Spleen (tissue), 11 donors: ENCODE results near the gene ACRBP. TPM values are rescaled to one million over a fixed set of nuclear protein-coding genes. Genes with fewer than 3 reads are reported as not detected.

ENCODE experiments used
- DNase-seq: peaks from one replicate; pipeline ENCODE4 v3.0.0-alpha.2; 2020
- H3K27ac ChIP-seq, 8 donors: fragments of 200-600 bp; sonication (generic) in 7 of 8; 1 replicate in 4 of 8; 2 replicates in 4 of 8; pipeline versions ENCODE4 v1.5.0 to v1.8.0; 2016 to 2021; ENCODE audit warnings: inconsistent platforms in 4 of 8, mild to moderate bottlenecking in 4 of 8, moderate library complexity in 1 of 8
- H3K27me3 ChIP-seq, 7 donors: fragments of 200-600 bp; sonication (generic) in 6 of 7; replicated peaks in 1 of 7; 1 replicate in 4 of 7; 2 replicates in 3 of 7; pipeline versions ENCODE4 v1.5.0 to v1.8.0; 2016 to 2021; ENCODE audit warnings: inconsistent platforms in 3 of 7, mild to moderate bottlenecking in 1 of 7
- H3K36me3 ChIP-seq, 6 donors: fragments of 200-600 bp; sonication (generic) in 5 of 6; 1 replicate in 4 of 6; 2 replicates in 2 of 6; pipeline versions ENCODE4 v1.5.0 to v1.8.0; 2016 to 2021; ENCODE audit warnings: inconsistent platforms in 2 of 6
- H3K4me1 ChIP-seq, 6 donors: fragments of 200-600 bp; sonication (generic) in 5 of 6; 1 replicate in 3 of 6; 2 replicates in 3 of 6; pipeline versions ENCODE4 v1.5.0 to v1.8.0; 2016 to 2021; ENCODE audit warnings: inconsistent platforms in 3 of 6
- H3K4me3 ChIP-seq, 8 donors: fragments of 200-600 bp; sonication (generic) in 7 of 8; 1 replicate in 4 of 8; 2 replicates in 4 of 8; pipeline versions ENCODE4 v1.5.0 to v1.8.0; 2016 to 2021; ENCODE audit warnings: inconsistent platforms in 4 of 8, mild to moderate bottlenecking in 4 of 8, moderate library complexity in 2 of 8
- H3K9me3 ChIP-seq, 8 donors: fragments of 200-600 bp; sonication (generic) in 7 of 8; 1 replicate in 4 of 8; 2 replicates in 4 of 8; pipeline versions ENCODE4 v1.5.0 to v1.8.0; 2016 to 2021; ENCODE audit warnings: inconsistent platforms in 4 of 8
- POLR2A ChIP-seq, 3 donors: fragments of 450-650 bp; IDR thresholded peaks; one replicate each; pipeline ENCODE4 v1.5.1; 2017; ENCODE audit warnings: antibody characterized with exemption in 3 of 3, mild to moderate bottlenecking in 1 of 3
- POLR2AphosphoS5 ChIP-seq, 3 donors: sonication (generic); formaldehyde crosslinking; IDR thresholded peaks; one replicate each; pipeline ENCODE4 v1.5.1; 2017; ENCODE audit warnings: antibody characterized with exemption in 3 of 3
- WGBS, 5 donors: extraction: QIAGEN DNeasy Blood & Tissue Kit in 3 of 5; methylation state at CpG; one replicate each; pipeline versions ENCODE4 v1.1.5 to v1.1.7; 2013 to 2018; 5-methylcytosine and 5-hydroxymethylcytosine counted together
- intact Hi-C: fragments of 100-400 bp; cut with DNase I; formaldehyde crosslinking; loops from one replicate; pipeline ENCODE4 v1.15.0; 2023; ENCODE audit warnings: low total_unique reads
- polyA plus RNA-seq, 3 donors: library from polyadenylated mRNA; stranded (reverse); fragments of 200-250 nt; gene quantifications; one replicate each; pipeline ENCODE4 v1.2.1, GENCODE V29; 2013
- total RNA-seq, 7 donors: library from RNA; depleted of rRNA in 3 of 7; stranded (reverse); fragments of >200 nt in 3 of 7; fragmentation: NEBNext Ultra II Directional in 4 of 7; extraction: Animal tissue kit (Norgen Biotek cat#: 25700) in 4 of 7; gene quantifications; one replicate each; pipeline versions ENCODE4 v1.1.0 to v1.2.1, GENCODE V29; 2016 to 2021
- TF ChIP-seq, protein P1 (sequence below), 11 experiments: fragments of 200-600 bp in 7 of 11; fragments of 450-650 bp in 4 of 11; sonication (generic) in 4 of 11; IDR thresholded peaks in 8 of 11; conservative IDR thresholded peaks in 3 of 11; 1 replicate in 7 of 11; 2 replicates in 4 of 11; pipeline versions ENCODE4 v1.4.0 to v1.8.0; 2016 to 2021; ENCODE audit warnings: antibody characterized with exemption in 11 of 11, inconsistent platforms in 4 of 11, mild to moderate bottlenecking in 1 of 11
- donor health status: healthy with polysubstance abuse.
- donor health status: DM: no; HTN: no; CAD: no; lungs with moderate emphysema.
- donor health status: DM: no; HTN: no; CAD: no.
- donor health status: Bipolar disorder and iron deficiency.
- donor health status: healthy.
- donor health status: DM: no; HTN: no; CAD: no.
- donor health status: DM: yes; HTN: yes; CAD: no.

ACRBP gene
- total and polyA plus RNA-seq, 10 donors: 7.2 to 41.7 (median 13.6) TPM

DNA sequence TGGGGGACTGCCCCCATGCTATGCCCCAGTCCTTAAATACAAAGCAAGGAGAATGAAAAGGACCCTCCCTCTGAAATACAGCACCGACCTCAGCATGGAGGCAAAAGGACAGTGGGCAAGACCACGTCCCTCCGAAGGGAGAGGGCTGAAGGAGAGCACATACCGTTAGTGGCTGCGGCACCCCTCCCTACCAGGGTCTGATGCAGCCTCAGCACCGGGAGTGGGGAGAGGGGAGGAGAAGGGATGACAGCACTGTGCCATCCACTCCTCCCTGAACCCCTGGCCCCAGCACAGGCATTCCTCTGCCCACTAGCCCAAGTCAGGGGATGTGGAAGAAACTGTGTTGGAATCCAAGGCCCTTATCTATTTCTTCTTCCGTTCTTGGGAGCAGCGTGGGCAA is 3.6 kb upstream of the ACRBP start:
- Histone ChIP-seq H3K27me3 (no peaks in the 10 kb centered on the region), H3K4me3 (no peak overlapping the region), H3K36me3 (peaks cover 0 to 82% (median 69%) of the 10 kb centered on the region in 6 donors), H3K27ac (no peak overlapping the region), H3K9me3 (no peaks in the 10 kb centered on the region), H3K4me1 (peaks cover 0 to 22% (median 9%) of the 10 kb centered on the region in 6 donors)
- 89 to 98% (median 94%) methylated on average over 7 to 8 of the region's 8 CpGs for WGBS, 5 donors
- intact Hi-C loops: no loop called here
- peak; percentile 54 for DNase-seq
- no peak for TF ChIP-seq POLR2A (IDR thresholded peaks at IDR 0.05)
- TF ChIP-seq POLR2AphosphoS5 (IDR thresholded peaks at IDR 0.05): peak in 1 of 3 donors; percentile 17

DNA sequence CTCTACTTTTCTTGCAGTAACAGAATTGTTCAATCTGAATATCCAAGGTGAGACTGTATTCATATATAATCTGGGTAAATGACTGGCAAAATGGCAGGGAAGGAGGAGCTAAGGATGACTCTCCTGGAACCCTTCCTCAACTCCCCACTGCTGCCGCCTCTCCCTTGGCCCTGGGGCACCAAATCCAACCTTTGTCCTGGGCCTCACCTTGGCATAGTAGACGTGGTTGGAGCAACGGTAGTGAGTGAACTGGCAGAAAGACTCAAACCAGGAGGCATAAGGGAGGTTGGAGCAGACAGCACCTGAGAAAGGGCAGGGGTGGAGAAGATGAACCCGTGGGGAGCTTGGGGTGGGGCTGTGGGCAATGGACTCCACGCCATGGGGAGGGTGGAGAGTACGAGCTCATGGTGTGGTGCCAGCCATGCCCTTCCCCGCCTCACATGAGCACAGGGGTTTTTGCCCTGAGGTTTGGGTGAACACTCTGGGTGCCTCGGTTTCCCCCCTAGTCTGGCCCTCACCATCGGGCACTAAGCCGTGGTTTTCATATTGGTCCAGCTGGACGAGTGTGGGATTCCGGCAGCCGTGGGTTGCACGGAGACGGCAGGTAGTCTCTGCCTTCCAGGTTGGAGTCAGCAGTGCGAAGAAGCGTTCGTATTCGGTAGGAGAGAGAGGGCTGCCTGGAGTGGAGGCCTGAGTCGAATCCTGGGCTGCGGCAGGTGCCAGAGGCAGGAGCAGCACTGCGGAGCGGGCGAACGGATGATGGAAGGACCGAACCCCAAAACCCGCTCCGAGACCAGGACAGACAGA is 753 bp downstream of the ACRBP start:
- intact Hi-C loops: no loop called here
- peak overlapping the region; percentile 58 to 88 (median 74) for H3K27ac ChIP-seq
- peaks cover 17 to 49% (median 35%) of the 10 kb centered on the region in 6 donors for H3K4me1 ChIP-seq
- H3K36me3 ChIP-seq: peaks cover 0 to 43% (median 34%) of the 10 kb centered on the region in 6 donors
- H3K9me3 ChIP-seq: peaks cover 0 to 16% (median 4%) of the 10 kb centered on the region in 8 donors
- DNase-seq: no peak
- no peak for TF ChIP-seq POLR2AphosphoS5 (IDR thresholded peaks at IDR 0.05)
- TF ChIP-seq, protein P1, sequence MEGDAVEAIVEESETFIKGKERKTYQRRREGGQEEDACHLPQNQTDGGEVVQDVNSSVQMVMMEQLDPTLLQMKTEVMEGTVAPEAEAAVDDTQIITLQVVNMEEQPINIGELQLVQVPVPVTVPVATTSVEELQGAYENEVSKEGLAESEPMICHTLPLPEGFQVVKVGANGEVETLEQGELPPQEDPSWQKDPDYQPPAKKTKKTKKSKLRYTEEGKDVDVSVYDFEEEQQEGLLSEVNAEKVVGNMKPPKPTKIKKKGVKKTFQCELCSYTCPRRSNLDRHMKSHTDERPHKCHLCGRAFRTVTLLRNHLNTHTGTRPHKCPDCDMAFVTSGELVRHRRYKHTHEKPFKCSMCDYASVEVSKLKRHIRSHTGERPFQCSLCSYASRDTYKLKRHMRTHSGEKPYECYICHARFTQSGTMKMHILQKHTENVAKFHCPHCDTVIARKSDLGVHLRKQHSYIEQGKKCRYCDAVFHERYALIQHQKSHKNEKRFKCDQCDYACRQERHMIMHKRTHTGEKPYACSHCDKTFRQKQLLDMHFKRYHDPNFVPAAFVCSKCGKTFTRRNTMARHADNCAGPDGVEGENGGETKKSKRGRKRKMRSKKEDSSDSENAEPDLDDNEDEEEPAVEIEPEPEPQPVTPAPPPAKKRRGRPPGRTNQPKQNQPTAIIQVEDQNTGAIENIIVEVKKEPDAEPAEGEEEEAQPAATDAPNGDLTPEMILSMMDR (IDR thresholded peaks at IDR 0.05 in 8 of 11, conservative IDR thresholded peaks at IDR 0.05 in 3 of 11): no peak
- no peak for TF ChIP-seq POLR2A (IDR thresholded peaks at IDR 0.05)
- WGBS, 5 donors: 57 to 71% (median 64%) methylated on average over 27 to 28 of the region's 28 CpGs
- peak overlapping the region; percentile 19 to 71 (median 38) for H3K4me3 ChIP-seq
- H3K27me3 ChIP-seq: no peaks in the 10 kb centered on the region

DNA sequence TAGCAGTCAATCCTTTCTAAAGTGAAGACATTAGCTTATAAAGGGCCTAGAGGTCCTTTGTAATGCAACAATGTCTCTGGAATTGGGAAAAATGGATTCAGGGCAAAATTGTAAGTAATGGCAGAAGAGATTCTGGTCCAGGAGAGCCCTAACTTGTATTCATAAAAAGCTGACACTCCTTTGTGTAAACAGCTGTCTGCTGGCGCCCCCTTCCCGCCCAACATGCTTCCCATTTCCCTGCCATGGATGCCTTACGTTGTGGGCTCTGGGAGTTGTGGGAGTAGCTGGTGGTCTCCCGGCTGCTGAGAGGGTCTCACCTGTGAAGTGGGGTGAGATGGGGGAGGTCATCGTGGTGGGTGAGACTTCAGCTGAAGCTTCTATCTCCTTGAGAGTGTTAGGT is 2.3 kb downstream of the ACRBP start:
- intact Hi-C loops: no loop called here

DNA sequence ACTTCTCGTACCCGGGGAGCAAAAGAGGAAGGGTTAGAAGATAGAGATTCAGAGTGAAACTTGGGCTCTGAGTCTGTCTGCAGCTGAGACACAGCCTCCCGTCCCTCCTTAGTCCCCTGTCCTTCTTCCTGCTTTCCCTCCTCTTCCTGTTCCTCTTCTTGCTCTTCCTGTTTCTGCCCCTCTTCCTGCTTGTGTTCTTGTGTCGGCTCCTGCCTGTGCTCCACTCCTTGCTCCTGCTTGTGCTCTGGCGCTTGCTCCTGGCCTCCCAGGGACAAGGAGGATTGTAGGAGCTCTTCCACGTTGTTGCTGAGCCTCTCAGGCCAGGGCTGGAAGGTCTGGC is 3.0 kb downstream of the ACRBP start:
- intact Hi-C loops: no loop called here
- WGBS, 5 donors: 17 to 28% (median 20%) methylated on average over 6 of the region's 6 CpGs
- peak overlapping the region in 7 of 8 donors; percentile 54 to 83 (median 67) for H3K27ac ChIP-seq

More for the DNA sequence above, 2.3 kb downstream of the ACRBP start:
- peaks cover 17 to 61% (median 38%) of the 10 kb centered on the region in 6 donors for H3K4me1 ChIP-seq
- WGBS, 5 donors: 58 to 68% (median 65%) methylated on average over 5 of the region's 5 CpGs
- TF ChIP-seq POLR2AphosphoS5 (IDR thresholded peaks at IDR 0.05): no peak
- TF ChIP-seq POLR2A (IDR thresholded peaks at IDR 0.05): no peak
- TF ChIP-seq, protein P1 (IDR thresholded peaks at IDR 0.05 in 8 of 11, conservative IDR thresholded peaks at IDR 0.05 in 3 of 11): peak in 2 of 11 experiments; percentile 9 to 31
- H3K27me3 ChIP-seq: no peaks in the 10 kb centered on the region
- peak overlapping the region in 1 of 8 donors; percentile 44 for H3K4me3 ChIP-seq
- peak overlapping the region; percentile 27 to 83 (median 66) for H3K27ac ChIP-seq
- peaks cover 0 to 16% (median 4%) of the 10 kb centered on the region in 8 donors for H3K9me3 ChIP-seq
- DNase-seq: no peak
- peaks cover 0 to 27% (median 19%) of the 10 kb centered on the region in 6 donors for H3K36me3 ChIP-seq

More for the DNA sequence above, 3.0 kb downstream of the ACRBP start:
- Histone ChIP-seq H3K4me1 (peaks cover 20 to 68% (median 42%) of the 10 kb centered on the region in 6 donors), H3K36me3 (peaks cover 0 to 20% (median 12%) of the 10 kb centered on the region in 6 donors), H3K9me3 (peaks cover 0 to 16% (median 4%) of the 10 kb centered on the region in 8 donors), H3K4me3 (peak overlapping the region in 3 of 8 donors; percentile 5 to 44 (median 11)), H3K27me3 (no peaks in the 10 kb centered on the region)
- no peak for DNase-seq
- TF ChIP-seq, protein P1 (IDR thresholded peaks at IDR 0.05 in 8 of 11, conservative IDR thresholded peaks at IDR 0.05 in 3 of 11): no peak
- TF ChIP-seq POLR2A (IDR thresholded peaks at IDR 0.05) (no peak), POLR2AphosphoS5 (IDR thresholded peaks at IDR 0.05) (peak in 2 of 3 donors; percentile 49 to 60)
